ENCODE results near the gene NDUFV3. TPM values are rescaled to one million over a fixed set of nuclear protein-coding genes. Genes with fewer than 3 reads are reported as not detected.

The NDUFV3 gene
- total and polyA plus RNA-seq, 2 donors (not counting 3 experiments of a cell fraction or from before 2014, with no cell fraction given), result 13.4 to 45.7 TPM

DNA sequence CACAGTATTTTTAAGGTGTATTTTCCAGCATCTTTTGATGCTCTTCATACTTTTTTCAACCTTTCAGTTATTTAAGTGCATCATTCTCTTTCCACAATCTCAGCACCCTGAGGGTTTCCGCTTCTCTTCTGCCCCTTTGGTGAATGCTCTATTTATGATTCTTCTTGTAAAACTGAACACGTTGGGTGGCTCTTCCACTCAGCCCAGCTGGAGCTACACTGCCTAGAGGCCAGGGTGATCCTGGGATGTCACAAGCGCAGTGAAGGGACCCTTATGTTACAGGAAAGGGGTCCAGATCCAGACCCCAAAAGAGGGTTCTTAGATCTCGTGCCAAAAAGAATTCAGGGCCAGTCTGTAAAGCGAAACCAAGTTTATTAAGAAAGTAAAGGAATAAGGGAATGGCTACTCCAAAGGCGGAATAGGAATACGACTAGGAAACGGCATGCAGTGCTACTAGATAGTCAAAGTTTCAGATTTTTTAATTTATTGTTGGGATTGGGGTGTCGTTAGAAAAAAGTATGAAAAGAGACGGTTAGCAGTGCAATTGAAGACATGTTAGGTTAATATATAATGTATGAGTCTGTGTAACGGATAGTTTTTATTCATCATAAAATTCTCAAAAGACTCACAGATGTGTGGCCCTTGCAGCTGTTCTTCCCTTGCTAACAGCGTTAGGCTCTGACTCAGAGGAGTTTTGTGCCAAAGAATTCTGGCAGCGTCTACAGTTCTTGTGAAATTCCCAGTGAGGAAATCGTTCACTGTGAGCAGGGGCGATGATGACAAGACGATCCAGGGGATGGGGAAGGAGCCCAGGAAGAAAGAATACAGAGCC is 46.7 kb downstream of the NDUFV3 start:
- intact Hi-C loops (cut with micrococcal nuclease) (no loop called here), dilution Hi-C loops (cut with MboI; ENCODE audit: extremely low pct_ligation_motif_present, low sequenced_read_pairs) (no loop called here)
- no peak overlapping the region for H3K9ac ChIP-seq (replicated peaks; ENCODE audit: extremely low read depth, insufficient read depth, low read length)
- H3K27ac ChIP-seq (ENCODE audit: insufficient read depth, low read depth, low read length), result no peak overlapping the region
- DNase-seq (ENCODE audit: low read depth, low spot score) (peak; percentile 79), FAIRE-seq (peak; percentile 83)
- no peaks in the 10 kb centered on the region for H3K9me1 ChIP-seq (replicated peaks; ENCODE audit: control insufficient read depth, extremely low read depth, insufficient read depth, low read length)
- H3K36me3 ChIP-seq (ENCODE audit: control insufficient read depth in 2 of 2, extremely low read depth in 1 of 2, insufficient read depth in 2 of 2, low read length in 2 of 2), result no peaks in the 10 kb centered on the region
- H2AFZ ChIP-seq (ENCODE audit: low read depth, low read length), result no peak overlapping the region
- no peaks in the 10 kb centered on the region for H3K79me2 ChIP-seq (ENCODE audit: control insufficient read depth, insufficient read depth, low read length)
- no peak overlapping the region for H3K4me3 ChIP-seq (replicated peaks in 1 of 3; ENCODE audit: insufficient read depth in 1 of 3, low read depth in 1 of 3, low read length in 3 of 3)
- TF ChIP-seq FOS (IDR thresholded peaks at IDR 0.05; ENCODE audit: borderline replicate concordance, insufficient read depth, low read length), result peak; percentile 11
- TF ChIP-seq EZH2 (IDR thresholded peaks at IDR 0.05; ENCODE audit: borderline replicate concordance, low read depth, low read length, severe bottlenecking), result no peak
- no peak for TF ChIP-seq POLR2AphosphoS5 (IDR thresholded peaks at IDR 0.05; ENCODE audit: insufficient read depth, low read depth, low read length)
- H4K20me1 ChIP-seq (replicated peaks; ENCODE audit: control insufficient read depth, extremely low read depth, insufficient read depth, low read length), result no peaks in the 10 kb centered on the region
- BruUV-seq (replicated peaks), result no TSS peak
- peaks cover 3% of the 10 kb centered on the region for H3K4me1 ChIP-seq (ENCODE audit: control insufficient read depth, extremely low read depth, insufficient read depth, low read length)
- CTCF ChIA-PET, result interaction anchor here (1.9 kb wide), 1 partner anchor 23 kb away, joined by 5 read pairs; no protein-coding TSS in a partner anchor
- POLR2A ChIA-PET, result no interaction called here
- no peaks in the 10 kb centered on the region for H3K9me3 ChIP-seq (replicated peaks; ENCODE audit: control insufficient read depth, insufficient read depth, low read length)
- peaks cover 3 to 4% of the 10 kb centered on the region in 2 experiments for H3K27me3 ChIP-seq (ENCODE audit: control insufficient read depth in 2 of 2, insufficient read depth in 2 of 2, low read length in 2 of 2)
- H3K4me2 ChIP-seq (ENCODE audit: insufficient read depth, low read length), result no peak overlapping the region

DNA sequence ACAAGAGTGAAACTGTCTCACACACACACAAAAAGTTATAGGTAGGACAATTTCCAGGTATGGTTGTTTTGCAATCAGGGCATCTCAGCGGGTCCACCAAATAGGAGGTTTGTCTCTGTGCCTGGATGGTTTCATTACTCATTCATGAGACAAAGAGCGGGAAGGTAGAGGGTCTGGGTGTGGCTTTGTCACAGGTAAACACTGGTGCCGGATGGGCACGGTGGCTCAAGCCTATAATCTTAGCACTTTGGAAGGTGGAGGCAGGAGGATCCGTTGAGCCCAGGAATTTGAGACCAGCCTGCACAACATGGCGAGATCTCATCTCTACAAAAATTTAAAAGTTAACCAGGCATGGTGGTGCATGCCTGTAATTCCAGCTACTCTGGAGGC is 48.6 kb downstream of the NDUFV3 start:
- DNase-seq (ENCODE audit: low read depth, low spot score), result no peak
- H3K4me3 ChIP-seq (replicated peaks in 1 of 3; ENCODE audit: insufficient read depth in 1 of 3, low read depth in 1 of 3, low read length in 3 of 3), result no peak overlapping the region
- TF ChIP-seq, protein P1, sequence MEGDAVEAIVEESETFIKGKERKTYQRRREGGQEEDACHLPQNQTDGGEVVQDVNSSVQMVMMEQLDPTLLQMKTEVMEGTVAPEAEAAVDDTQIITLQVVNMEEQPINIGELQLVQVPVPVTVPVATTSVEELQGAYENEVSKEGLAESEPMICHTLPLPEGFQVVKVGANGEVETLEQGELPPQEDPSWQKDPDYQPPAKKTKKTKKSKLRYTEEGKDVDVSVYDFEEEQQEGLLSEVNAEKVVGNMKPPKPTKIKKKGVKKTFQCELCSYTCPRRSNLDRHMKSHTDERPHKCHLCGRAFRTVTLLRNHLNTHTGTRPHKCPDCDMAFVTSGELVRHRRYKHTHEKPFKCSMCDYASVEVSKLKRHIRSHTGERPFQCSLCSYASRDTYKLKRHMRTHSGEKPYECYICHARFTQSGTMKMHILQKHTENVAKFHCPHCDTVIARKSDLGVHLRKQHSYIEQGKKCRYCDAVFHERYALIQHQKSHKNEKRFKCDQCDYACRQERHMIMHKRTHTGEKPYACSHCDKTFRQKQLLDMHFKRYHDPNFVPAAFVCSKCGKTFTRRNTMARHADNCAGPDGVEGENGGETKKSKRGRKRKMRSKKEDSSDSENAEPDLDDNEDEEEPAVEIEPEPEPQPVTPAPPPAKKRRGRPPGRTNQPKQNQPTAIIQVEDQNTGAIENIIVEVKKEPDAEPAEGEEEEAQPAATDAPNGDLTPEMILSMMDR (IDR thresholded peaks at IDR 0.05; ENCODE audit: extremely low read depth in 1 of 2, insufficient read depth in 1 of 2, low read depth in 1 of 2, low read length in 2 of 2), result no peak
- TF ChIP-seq GATA2 (IDR thresholded peaks at IDR 0.05; ENCODE audit: insufficient read depth, insufficient read length, low read depth, low read length), result no peak
- TF ChIP-seq FOS (IDR thresholded peaks at IDR 0.05; ENCODE audit: borderline replicate concordance, insufficient read depth, low read length), result no peak
- no peak for TF ChIP-seq POLR2AphosphoS5 (IDR thresholded peaks at IDR 0.05; ENCODE audit: insufficient read depth, low read depth, low read length)
- TF ChIP-seq POLR2A (IDR thresholded peaks at IDR 0.05; ENCODE audit: low read depth, low read length), result no peak
- TF ChIP-seq, protein P2, sequence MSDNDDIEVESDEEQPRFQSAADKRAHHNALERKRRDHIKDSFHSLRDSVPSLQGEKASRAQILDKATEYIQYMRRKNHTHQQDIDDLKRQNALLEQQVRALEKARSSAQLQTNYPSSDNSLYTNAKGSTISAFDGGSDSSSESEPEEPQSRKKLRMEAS (IDR thresholded peaks at IDR 0.05; ENCODE audit: insufficient read depth, insufficient read length), result no peak
- TF ChIP-seq JUN (IDR thresholded peaks at IDR 0.05; ENCODE audit: borderline replicate concordance, insufficient read depth, insufficient read length, low read depth), result no peak
- TF ChIP-seq MYC (IDR thresholded peaks at IDR 0.05; ENCODE audit: low read depth, low read length), result no peak
- no peak for TF ChIP-seq EZH2 (IDR thresholded peaks at IDR 0.05; ENCODE audit: borderline replicate concordance, low read depth, low read length, severe bottlenecking)
- dilution Hi-C loops (cut with MboI; ENCODE audit: extremely low pct_ligation_motif_present, low sequenced_read_pairs), result no loop called here
- CTCF ChIA-PET, result interaction anchor here (1.9 kb wide), 1 partner anchor 21 kb away, joined by 5 read pairs; no protein-coding TSS in a partner anchor
- peaks cover 3 to 4% of the 10 kb centered on the region in 2 experiments for H3K27me3 ChIP-seq (ENCODE audit: control insufficient read depth in 2 of 2, insufficient read depth in 2 of 2, low read length in 2 of 2)
- no peaks in the 10 kb centered on the region for H3K79me2 ChIP-seq (ENCODE audit: control insufficient read depth, insufficient read depth, low read length)
- no TSS peak for BruUV-seq (replicated peaks)
- H3K27ac ChIP-seq (ENCODE audit: insufficient read depth, low read depth, low read length), result no peak overlapping the region
- peaks cover 3% of the 10 kb centered on the region for H3K4me1 ChIP-seq (ENCODE audit: control insufficient read depth, extremely low read depth, insufficient read depth, low read length)
- no peaks in the 10 kb centered on the region for H3K9me1 ChIP-seq (replicated peaks; ENCODE audit: control insufficient read depth, extremely low read depth, insufficient read depth, low read length)
- H2AFZ ChIP-seq (ENCODE audit: low read depth, low read length), result no peak overlapping the region
- no peak for FAIRE-seq
- POLR2A ChIA-PET, result no interaction called here
- H3K36me3 ChIP-seq (ENCODE audit: control insufficient read depth in 2 of 2, extremely low read depth in 1 of 2, insufficient read depth in 2 of 2, low read length in 2 of 2), result no peaks in the 10 kb centered on the region
- no peak overlapping the region for H3K9ac ChIP-seq (replicated peaks; ENCODE audit: extremely low read depth, insufficient read depth, low read length)
- H3K9me3 ChIP-seq (replicated peaks; ENCODE audit: control insufficient read depth, insufficient read depth, low read length), result no peaks in the 10 kb centered on the region
- no peaks in the 10 kb centered on the region for H4K20me1 ChIP-seq (replicated peaks; ENCODE audit: control insufficient read depth, extremely low read depth, insufficient read depth, low read length)
- H3K4me2 ChIP-seq (ENCODE audit: insufficient read depth, low read length), result no peak overlapping the region
- intact Hi-C loops (cut with micrococcal nuclease), result no loop called here
